HG02840 (cell line): ENCODE data around the gene LBX2.

Source experiments
- ATAC-seq: cut with Tn5 transposase; IDR thresholded peaks from one replicate; pipeline ENCODE4 v1.9.1; 2021; ENCODE audit warnings: mild to moderate bottlenecking, moderate library complexity, moderate number of reproducible peaks; ENCODE audit not compliant: unreplicated experiment, low FRiP score

LBX2 gene

DNA sequence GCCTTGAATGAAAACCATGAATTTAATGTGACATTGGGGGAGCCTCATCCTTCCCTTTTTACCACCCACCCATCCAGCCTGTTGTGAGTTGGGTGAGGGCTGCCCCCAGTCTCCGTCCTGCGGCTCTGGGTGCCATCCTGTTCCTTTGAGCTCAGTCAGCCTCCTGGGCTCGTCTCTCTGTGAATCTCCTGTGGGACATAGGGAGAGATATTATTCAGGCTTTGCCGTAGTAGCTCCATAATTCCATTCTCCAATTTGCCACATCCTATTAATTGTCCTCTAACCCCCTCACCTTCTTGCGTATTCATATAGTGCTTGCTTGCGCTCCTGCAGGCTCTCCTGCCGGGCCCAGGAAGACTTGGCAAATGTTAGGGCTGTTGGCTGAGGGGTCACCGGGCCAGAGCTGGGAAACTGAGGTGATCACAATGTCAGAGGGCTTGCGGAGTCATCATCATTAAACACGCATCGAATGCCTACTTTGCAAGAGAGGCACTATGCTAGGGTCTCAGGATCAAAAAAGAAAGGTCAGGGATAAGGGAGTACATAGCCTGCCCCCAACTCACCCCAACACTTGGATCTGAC lies 27.3 kb upstream of the LBX2 start:
- no peak for ATAC-seq

DNA sequence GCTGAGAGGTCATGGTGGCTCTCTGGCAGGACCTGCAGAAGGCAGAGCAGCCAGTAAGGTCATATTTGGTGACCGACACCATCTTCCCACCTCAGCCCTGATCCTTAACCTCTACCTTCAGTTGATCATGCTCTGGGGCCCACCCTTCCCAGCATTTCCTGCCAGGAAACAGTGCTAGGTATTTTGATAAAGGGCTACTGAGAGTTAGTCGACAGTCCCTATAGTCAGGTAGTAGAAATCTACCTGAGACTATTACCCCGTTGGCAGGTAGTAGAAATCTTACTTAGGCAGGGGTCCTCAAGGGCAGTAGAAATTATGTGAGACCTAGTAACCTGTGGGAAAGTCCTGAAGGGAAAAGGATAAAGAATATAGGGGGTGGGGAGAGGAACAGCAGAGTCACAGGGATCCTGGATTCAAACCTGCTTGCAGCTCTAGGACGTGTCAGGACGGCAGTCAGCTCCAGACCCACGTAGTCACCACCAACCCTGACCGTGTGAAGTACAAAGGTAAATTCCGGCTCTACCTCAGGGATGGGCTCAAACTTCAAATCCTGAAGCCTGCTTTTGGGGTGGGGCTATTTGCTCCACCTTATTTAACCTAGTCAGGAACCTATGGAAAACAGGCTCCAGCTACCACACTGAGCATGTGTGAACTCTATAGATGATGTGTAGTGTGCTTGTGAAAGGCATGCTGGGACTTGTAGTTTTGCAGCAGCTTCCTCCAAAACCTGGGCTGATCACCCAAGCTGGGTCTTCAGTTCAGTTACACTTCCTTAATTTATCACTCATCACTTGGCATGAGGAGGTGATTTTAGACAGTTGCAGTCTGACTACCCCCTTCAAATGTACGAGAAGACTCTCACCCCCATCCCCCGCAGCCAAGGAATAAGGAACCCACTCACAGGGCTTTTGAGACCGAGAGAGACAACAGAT lies 26.6 kb upstream of the LBX2 start, which contains the start of gene DQX1:
TSS of gene DQX1 (minus strand) at position 515 of the 932 bp plus-strand sequence. CDS start at position 13, 502 bp downstream.
- no peak for ATAC-seq

DNA sequence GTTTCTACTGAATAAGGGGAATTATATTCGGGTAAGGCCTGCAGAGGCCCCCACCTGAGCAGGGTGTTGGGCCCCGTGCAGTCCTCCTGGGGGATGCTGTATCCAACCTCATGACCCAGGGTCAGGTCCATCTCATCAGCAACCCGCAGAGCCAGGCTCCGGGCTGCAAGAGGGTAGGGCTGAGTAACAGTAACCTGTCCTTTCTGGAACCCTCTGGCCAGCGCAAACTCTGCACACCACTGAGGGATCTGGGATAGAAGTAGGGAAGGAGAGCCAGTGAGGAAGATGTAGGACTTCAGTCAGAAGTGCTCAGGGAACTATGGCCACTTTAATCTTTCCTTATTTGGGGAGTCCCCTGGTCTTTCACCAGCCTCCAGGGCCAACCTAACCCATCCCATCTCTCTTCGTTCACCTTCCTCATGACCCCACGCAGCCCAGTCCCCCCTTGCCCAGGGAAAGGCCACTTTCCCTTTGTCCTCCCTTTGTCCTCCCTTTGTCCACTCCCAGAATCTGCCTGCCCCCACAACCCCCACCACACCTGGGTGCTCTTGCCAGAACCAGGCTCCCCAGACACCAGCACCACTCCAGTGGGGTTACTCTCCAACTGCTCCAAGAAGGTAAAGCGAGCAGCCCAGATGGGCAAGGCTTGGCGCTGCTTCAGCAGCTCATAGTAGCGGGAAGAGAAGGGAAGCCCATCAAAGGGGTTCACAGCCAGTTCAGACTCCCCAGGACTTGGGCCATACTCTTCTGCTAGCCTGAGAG lies 25.7 kb upstream of the LBX2 start:
- no peak for ATAC-seq

DNA sequence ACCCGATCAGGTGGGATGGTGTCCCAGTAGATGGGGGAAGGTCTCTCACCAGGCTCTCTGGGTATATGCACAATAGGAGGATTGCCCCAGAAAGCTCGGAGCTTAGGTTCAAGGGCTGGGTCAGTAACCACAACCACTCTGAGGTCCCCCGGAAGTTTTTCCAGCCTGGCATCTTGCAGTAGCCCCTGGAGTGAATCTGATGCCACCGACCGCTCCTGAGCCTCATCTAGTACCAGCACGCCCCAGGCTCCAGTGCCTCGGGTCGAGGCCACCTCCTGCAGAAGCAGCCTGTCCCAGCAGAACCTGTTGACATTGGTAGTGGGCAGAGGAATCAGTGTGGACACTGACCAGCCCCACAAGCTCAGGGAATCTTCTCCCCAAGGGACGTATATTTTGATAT lies 24.6 kb upstream of the LBX2 start:
- ATAC-seq = no peak

DNA sequence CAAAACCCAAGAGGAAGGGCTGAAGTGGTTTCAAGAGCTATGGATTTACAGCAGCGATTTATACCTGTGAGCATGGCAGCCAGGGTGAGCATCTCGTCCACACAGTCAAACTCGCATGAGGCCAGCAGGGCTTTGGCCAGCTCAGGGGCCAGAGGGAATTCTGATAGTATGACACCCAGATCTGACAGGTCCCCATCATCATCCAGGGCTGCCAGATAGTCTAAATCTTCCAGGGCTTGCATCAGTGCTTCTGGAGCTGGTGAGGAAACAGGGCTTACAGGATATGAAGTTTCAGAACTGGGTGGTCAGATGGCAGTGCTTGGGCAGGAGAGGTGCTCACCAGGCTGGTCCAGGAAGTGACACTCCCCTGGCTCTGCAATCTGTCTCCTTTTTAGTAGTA lies 23.1 kb upstream of the LBX2 start:
- no peak for ATAC-seq

DNA sequence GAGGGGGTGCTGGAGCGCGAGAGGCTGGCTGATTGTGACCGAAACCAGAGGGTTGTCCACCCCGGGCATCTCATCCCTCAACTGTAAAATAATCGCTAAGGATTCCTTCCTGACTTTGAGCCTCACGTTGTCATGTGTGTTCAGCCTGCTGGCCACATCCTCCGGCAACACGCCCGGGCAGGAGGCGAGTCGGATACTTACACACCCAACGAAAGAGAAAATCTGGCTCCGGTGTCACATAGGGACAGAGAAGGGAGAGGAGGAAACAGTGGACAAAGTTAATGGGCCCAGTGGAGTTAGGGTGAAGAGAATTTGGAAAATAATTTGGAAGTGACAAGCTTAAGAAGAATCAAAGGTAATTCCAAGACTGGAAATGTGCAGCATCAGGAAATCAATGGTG lies 17.2 kb upstream of the LBX2 start:
- no peak for ATAC-seq

DNA sequence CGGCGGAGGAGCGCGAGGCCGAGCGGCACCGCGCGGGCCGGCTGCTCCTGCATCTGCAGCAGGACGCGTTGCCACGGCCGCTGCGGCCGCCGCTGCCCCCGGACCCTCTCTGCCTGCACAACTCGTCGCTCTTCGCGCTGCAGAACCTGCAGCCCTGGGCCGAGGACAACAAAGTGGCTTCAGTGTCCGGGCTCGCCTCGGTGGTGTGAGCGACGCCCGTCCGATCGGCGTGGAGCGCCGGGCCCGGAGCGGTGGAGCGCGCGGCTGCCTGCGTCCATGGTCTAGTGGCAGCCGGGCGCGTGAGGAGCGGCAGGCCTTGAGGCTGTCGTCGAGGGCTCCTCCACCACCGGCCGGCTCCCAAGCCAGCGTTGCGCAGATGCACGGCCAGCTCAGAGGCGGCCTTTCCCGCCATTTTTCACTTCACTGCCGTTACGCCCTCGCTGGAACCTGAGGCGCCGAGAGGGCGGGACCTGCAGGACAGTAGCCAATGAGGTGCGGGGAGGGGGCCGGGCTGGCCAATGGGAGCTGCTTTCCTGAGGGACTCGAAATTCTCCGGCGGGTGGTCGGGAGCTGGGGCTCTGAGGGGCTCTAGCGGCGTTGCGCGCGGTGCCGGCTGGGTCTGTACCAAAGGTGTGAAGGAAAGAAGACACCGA lies 16.7 kb upstream of the LBX2 start:
- ATAC-seq = no peak

DNA sequence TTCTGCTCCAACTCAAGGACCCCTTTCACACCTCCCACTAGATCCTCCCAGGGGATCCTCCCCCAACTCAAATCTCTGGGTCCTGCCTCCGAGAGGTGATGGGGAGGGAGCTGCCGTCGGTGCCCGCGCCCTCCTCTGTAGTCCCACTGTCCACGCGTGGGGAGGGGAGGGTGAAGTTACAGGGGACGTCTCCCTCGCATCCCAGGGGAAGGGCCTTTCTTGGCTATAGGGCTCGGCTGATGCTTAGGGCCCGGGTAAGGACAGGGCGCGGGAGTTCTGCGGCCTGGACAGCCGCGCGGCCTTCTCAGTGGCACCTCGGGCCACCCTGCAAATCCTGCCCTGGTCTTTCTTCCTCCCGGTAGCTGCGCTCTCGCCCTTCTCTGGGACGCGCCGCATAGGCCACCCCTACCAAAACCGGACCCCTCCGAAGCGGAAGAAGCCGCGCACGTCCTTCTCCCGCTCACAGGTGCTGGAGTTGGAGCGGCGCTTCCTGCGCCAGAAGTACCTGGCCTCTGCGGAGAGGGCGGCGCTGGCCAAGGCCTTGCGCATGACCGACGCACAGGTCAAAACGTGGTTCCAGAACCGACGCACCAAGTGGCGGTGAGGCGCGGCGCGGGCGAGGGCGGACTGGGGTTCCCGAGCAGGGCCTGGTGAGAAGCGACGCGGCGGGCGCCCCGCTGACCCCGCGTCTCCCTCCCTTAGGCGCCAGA lies 16.0 kb upstream of the LBX2 start:
- no peak for ATAC-seq

DNA sequence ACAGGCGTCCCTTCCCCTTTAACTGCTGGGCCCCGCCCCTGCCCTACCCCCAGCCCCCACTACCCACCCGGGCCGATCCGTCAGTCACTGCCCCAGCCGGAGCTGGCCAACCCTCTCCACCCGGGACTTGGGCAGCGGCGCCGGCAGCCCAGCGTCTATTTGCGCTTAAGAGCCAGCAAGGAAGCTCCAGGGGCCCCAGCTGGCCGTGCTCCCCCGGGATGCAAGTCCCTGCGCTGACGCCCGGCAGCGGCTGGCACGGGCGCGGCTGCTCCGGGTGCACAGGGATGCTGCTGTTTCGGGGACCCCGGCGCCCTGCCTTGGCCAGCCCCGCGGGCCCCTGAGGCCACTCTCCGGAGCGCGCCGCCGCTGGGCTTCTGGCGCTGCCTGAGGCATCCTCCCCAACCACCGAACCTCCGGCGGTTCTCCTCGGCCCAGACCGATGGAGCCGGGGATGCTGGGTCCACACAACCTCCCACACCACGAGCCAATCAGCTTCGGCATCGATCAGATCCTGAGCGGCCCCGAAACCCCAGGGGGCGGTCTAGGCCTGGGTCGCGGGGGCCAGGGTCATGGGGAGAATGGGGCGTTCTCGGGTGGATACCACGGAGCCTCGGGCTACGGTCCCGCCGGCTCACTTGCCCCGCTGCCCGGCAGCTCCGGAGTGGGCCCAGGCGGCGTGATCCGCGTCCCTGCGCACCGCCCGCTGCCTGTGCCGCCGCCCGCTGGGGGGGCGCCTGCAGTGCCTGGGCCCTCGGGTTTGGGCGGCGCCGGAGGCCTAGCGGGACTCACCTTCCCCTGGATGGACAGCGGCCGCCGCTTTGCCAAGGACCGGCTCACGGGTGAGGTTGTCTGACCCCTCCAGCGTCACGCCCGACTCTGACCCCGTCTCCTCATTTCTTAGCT lies 15.2 kb upstream of the LBX2 start, which contains the start of gene TLX2:
TSS of gene TLX2 (plus strand) at position 83 of the 903 bp plus-strand sequence. CDS start at position 440, 357 bp downstream.
- no peak for ATAC-seq

DNA sequence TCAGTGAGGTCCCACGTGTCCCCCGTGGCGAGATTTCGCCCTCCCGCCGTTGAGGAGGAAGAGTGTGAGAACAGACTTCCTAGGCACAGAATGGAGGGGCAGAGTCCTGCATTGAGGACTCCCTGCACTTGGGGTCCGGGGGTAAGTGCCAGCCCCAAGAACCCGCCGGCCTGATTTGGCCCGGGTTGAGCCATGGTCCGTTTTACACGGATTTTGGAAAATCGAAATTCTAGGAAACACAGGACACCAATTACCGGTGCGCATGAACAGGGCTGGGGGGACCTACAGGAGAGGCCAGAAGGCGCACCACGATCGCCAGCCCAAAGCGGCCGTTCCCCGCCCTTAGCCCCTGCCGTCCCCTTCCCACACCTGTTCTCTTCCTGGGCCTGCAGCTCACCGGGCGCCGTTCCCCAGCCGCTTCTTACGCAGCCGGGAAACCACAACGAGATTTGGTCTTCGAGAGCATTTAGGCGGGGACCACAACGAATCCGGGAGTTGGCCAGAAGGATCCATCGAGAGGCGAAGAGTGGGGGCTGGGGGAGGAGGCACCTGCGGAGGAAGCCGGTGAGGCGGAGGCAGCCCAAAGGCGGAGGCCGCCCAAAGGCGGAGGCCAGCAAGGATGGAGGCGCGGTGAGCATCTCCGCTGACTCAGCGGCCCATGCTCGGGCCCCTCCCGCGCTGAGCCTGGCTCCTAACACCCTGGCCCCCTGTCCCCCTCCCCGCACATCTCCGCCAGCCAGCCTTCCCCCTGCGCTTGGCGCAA lies 14.4 kb upstream of the LBX2 start:
- ATAC-seq = no peak

DNA sequence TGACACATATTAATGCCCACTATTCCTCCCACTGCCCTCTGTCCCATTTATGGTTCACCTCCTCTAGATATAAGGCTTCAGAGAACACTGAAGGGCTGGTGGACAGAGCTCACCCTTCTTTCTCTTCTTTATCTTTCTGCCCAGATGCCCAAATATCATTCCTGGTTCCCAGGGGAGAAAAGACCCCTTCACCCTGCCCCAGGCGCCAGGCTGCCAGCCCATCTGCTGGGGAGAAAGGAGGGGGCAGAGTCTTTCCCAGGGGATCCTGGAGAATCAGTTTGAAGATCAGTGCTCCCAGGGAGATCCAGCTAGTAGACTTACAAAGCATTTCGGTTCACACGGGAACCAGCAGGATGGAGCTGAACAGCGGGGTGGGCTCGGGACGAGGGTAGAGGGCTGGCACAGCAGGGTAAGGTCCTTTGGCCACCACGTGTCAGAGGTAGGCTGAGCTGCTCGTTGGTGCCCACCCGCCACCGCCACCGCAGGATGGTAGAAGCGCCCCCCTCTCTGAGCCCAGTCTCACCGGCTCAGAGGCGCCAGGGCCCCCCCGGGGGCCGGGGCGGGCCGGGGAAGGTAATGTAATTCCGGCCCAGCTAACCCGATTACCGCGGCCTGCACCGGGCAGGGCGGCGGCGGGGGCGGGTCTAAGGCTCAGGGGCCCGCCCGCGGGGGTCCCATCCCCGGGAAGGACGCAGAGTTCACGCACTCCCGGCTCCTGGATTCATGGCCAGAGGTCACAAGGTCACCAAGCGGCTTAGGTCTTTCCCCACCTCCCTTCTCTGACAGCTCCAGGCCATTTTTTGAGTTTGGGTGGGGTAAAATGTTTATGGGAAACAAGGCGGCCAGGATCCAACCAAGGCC lies 13.6 kb upstream of the LBX2 start:
- ATAC-seq = no peak

DNA sequence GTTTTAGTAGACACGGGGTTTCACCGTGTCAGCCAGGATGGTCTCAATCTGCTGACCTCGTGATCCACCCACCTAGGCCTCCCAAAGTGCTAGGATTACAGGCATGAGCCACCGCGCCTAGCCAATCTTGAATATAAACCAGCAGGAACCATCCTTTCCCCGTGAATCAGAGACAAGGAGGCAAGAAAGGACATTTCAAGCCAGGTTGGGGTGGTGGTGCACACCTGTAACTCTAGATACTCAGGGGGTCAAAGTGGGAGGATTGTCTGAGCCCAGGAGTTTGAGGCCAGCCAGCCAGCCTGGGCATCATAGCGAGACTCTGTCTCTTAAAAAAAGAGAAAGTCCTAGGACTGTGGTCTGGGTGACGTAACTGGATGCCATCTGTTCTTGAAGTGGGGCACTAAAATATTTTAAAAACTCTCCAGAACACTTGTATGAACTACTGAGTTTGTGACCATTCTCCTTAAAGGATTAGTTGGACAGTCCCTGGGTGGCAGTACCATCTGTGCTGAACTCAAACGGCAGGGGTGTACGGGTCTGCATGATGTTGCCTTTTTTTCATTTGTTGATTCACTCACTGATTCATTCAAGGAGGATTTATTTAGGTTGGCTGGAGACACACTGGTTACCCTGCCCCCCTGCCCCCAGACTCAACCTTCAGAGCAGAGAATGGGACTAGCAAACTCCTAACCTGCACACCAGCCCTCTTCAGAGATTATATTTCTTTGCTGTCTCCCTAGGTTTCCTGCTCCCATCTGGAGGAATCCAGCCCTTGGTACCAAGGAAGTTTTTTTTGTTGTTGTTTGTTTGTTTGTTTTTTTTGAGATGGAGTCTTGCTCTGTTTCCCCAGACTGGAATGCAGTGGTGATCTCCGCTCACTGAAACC lies 11.9 kb upstream of the LBX2 start:
- no peak for ATAC-seq

DNA sequence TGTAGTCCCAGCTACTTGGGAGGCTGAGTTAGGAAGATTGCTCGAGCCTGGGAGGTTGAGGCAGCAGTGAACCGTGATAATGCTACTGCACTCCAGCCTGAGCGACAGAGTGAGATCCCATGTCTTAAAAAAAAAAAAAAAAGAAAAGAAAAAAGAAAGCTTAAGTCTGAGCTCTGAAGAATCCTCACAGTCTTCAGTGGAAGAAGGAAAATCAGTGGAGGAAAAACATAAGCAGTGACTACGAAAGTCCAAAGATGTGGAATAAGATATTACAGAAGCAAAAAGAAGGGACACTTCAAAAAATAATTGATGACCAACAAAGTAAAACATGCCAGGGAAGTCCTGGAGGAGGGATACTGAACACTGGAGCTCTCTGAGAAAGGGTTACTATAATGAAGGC lies 10.9 kb upstream of the LBX2 start:
- ATAC-seq = no peak

DNA sequence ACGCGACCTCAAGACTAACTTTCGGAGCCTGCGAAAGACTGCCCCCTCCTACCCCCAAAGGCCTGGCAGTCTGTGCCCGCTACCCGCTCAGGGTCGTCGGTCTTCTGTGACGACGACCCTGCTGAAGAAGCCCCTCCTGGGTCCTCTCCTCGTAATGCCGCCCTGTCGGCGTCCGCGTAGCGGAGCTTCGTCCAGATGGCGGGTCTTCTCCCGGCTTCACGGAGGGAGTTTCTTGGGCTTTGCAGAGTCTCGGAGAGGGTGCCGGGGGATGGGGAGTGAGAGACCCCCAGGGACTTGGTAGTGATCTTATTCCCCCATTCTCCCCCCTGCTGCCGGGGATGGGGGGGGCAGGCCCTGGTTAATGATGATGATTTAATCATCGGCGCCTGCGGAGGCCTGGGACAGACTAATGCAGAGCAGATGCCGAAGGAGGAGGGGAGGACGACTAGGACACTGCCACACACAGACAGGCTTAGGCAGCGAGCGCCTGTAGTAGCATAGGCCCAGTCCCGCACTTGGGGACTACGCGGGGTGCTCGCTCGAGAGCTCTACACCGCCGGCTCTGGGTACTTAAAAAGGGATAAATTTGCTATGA lies 8.6 kb upstream of the LBX2 start:
- ATAC-seq = peak; percentile 11

DNA sequence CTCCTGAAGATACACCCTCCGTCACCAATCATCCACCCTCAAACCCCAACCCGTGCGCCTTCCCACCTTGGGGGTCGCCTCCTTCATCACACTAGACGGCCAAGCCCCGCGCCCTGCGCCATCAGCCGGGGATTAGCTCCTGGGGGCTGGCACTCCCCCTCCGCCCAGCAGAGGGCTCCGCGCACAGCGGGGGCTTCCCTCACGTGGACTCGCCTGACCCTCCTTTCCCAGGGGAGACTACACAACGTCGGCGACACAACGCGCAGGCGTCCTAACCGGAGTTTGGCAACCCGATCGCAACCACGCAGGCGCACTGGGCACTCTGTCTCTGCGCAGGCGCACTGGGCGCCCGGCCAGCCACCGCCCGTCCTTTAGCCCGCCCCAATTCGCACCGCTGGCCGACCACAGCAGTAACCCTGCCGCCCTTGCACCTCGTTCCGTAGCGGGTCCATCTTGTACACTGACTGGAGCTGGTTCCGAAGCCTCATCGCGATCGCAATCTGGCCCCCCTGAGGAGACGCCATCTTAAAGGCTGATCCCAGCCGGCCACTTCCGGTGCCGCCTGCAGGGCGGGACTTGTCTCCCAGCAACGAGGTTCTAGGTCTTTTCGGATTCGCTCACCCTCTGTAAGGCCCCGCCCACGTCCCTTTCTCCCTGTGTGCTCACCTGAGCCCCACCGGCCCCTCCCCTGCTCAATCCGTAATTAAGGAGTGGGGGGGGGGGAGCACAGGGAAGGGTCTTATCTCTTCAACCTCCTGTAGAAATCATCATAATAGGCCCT lies 7.9 kb upstream of the LBX2 start, which contains the start of gene PCGF1:
TSS of gene PCGF1 (minus strand) at position 551 of the 781 bp plus-strand sequence. CDS start at position 524, 27 bp downstream.
- ATAC-seq = peak; percentile 92
